Osteoblast (primary cell): ENCODE results near the gene SYNPO. TPM values are rescaled to one million over a fixed set of nuclear protein-coding genes. Genes with fewer than 3 reads are reported as not detected.

Experiments
- DNase-seq: peaks from one replicate; pipeline ENCODE4 v3.0.0; 2011; ENCODE audit warnings: low spot score, mixed read lengths; ENCODE audit not compliant: insufficient read length; ENCODE audit errors: missing footprints
- H2AFZ ChIP-seq: 2 replicates; pipeline ENCODE4 v1.6.0; 2011; ENCODE audit warnings: mild to moderate bottlenecking, low read length
- H3K27ac ChIP-seq: 2 replicates; pipeline ENCODE4 v1.5.1; 2011; ENCODE audit warnings: mild to moderate bottlenecking, low read depth, low read length, moderate library complexity
- H3K27me3 ChIP-seq: 2 replicates; pipeline ENCODE4 v1.6.0; 2012; ENCODE audit warnings: mild to moderate bottlenecking, control low read depth, inconsistent platforms, low read length, moderate library complexity; ENCODE audit not compliant: insufficient read depth
- H3K36me3 ChIP-seq: 2 replicates; pipeline ENCODE4 v1.5.1; 2011; ENCODE audit warnings: mild to moderate bottlenecking, low read length, control low read depth, moderate library complexity; ENCODE audit not compliant: insufficient read depth
- H3K4me1 ChIP-seq: 2 replicates; pipeline ENCODE4 v1.5.1; 2011; ENCODE audit warnings: mild to moderate bottlenecking, low read length, control low read depth, moderate library complexity; ENCODE audit not compliant: insufficient read depth
- H3K4me2 ChIP-seq: 2 replicates; pipeline ENCODE4 v1.6.0; 2011; ENCODE audit warnings: mild to moderate bottlenecking, low read length; ENCODE audit not compliant: insufficient read depth
- H3K4me3 ChIP-seq: fragments of 200-600 bp; sonication (generic); 3 replicates; pipeline ENCODE4 v1.5.1; 2012; ENCODE audit warnings: mild to moderate bottlenecking, low read length, inconsistent platforms; ENCODE audit not compliant: insufficient read depth
- H3K79me2 ChIP-seq: 2 replicates; pipeline ENCODE4 v1.6.0; 2012; ENCODE audit warnings: mild to moderate bottlenecking, low read length, control low read depth, inconsistent platforms; ENCODE audit not compliant: insufficient read depth
- H3K9me3 ChIP-seq: 2 replicates; pipeline ENCODE4 v1.5.1; 2011; ENCODE audit warnings: low read depth, low read length, control low read depth
- H4K20me1 ChIP-seq: 2 replicates; pipeline ENCODE4 v1.6.0; 2012; ENCODE audit warnings: mild to moderate bottlenecking, low read length, control low read depth; ENCODE audit not compliant: insufficient read depth
- total RNA-seq: library from RNA; depleted of rRNA; stranded (reverse); fragments of >200 nt; gene quantifications from 2 replicates; pipeline ENCODE4 v1.2.3, GENCODE V29; 2012
- TF ChIP-seq, protein P1 (sequence below): IDR thresholded peaks from 2 replicates; pipeline ENCODE4 v1.5.1; 2011; ENCODE audit warnings: mild to moderate bottlenecking, low read depth, low read length, moderate library complexity; ENCODE audit errors: extremely low read depth

Gene SYNPO
- total RNA-seq, 1 donor = 4.0 TPM

DNA sequence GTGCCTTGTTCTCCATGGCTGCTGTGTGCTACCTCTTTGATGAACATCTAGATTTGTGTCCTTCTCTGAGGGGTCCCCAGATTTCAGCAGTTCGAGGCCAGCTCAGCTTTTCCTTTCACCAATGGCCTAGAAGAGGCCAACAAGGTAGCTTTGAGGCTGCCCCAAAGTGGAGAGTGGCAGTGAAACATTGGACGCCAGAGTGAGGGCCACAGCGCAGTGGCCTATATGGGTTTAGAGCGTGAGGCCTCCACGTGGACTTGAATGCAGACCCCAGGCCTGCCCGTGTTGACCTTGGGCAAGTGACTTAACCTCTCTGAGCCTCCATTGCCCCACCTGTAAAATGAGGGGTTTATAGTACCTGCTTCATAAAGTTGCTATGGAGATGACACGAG lies 32.4 kb downstream of the SYNPO start:
- Histone ChIP-seq H3K79me2 (no peaks in the 10 kb centered on the region), H3K9me3 (no peaks in the 10 kb centered on the region), H2AFZ (peak overlapping the region; percentile 78), H3K4me1 (peaks cover 27% of the 10 kb centered on the region), H3K27ac (no peak overlapping the region), H3K4me3 (peak overlapping the region; percentile 69), H3K36me3 (no peaks in the 10 kb centered on the region), H4K20me1 (no peaks in the 10 kb centered on the region), H3K4me2 (peak overlapping the region; percentile 88), H3K27me3 (peaks cover 6% of the 10 kb centered on the region)
- no peak for DNase-seq
- TF ChIP-seq, protein P1, sequence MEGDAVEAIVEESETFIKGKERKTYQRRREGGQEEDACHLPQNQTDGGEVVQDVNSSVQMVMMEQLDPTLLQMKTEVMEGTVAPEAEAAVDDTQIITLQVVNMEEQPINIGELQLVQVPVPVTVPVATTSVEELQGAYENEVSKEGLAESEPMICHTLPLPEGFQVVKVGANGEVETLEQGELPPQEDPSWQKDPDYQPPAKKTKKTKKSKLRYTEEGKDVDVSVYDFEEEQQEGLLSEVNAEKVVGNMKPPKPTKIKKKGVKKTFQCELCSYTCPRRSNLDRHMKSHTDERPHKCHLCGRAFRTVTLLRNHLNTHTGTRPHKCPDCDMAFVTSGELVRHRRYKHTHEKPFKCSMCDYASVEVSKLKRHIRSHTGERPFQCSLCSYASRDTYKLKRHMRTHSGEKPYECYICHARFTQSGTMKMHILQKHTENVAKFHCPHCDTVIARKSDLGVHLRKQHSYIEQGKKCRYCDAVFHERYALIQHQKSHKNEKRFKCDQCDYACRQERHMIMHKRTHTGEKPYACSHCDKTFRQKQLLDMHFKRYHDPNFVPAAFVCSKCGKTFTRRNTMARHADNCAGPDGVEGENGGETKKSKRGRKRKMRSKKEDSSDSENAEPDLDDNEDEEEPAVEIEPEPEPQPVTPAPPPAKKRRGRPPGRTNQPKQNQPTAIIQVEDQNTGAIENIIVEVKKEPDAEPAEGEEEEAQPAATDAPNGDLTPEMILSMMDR = no peak

DNA sequence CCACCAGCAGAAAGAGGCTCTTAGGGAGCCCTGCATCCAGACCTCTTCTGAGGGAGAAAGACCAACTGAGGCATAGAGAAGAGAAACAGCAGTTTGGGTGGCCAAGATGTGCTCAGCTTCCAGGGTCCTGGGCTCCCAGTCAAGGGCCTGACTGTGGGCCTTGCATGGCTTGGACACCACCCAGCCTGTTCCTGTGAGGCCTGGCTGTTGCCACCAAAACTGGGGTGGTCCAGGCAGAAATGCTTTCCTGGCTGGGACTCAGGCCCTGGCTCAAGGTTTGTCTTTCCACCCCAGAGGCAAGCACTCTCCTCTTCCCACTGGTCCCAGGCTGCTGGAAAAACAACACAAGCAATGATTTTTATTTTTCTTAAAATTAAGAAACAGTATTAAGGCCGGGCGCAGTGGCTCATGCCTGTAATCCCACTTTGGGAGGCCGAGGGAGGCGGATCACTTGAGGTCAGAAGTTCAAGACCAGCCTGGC lies 33.9 kb downstream of the SYNPO start:
- H3K4me2 ChIP-seq = peak overlapping the region; percentile 64
- H2AFZ ChIP-seq = peak overlapping the region; percentile 90
- H3K79me2 ChIP-seq = no peaks in the 10 kb centered on the region
- no peaks in the 10 kb centered on the region for H4K20me1 ChIP-seq
- peaks cover 6% of the 10 kb centered on the region for H3K27me3 ChIP-seq
- no peaks in the 10 kb centered on the region for H3K36me3 ChIP-seq
- DNase-seq = no peak
- peak overlapping the region; percentile 94 for H3K27ac ChIP-seq
- H3K4me1 ChIP-seq = peaks cover 27% of the 10 kb centered on the region
- H3K9me3 ChIP-seq = no peaks in the 10 kb centered on the region
- H3K4me3 ChIP-seq = peak overlapping the region; percentile 22
- TF ChIP-seq, protein P1 = no peak

DNA sequence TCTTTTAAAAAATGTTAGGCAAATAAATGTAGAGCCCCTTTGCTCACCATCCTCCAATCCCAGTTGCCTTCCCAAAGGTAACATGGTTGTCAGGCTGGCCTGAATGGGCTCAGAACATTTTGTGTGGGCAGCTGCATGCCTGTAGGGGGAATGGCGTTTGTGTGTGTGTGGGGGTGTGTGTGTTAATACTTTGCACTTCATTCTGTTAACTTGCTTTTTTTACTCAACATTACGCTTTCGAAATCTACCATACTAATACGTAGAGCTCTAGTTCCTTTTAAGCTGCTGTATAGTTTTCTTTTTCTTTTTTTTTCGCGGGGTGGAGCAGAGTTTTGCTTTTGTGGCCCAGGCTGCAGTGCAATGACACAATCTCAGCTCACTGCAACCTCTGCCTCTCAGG lies 34.6 kb downstream of the SYNPO start:
- Histone ChIP-seq H3K4me1 (peaks cover 27% of the 10 kb centered on the region), H4K20me1 (no peaks in the 10 kb centered on the region), H3K36me3 (no peaks in the 10 kb centered on the region), H3K4me2 (no peak overlapping the region), H3K9me3 (no peaks in the 10 kb centered on the region), H3K79me2 (no peaks in the 10 kb centered on the region), H3K27me3 (peaks cover 6% of the 10 kb centered on the region), H3K27ac (no peak overlapping the region), H3K4me3 (no peak overlapping the region), H2AFZ (no peak overlapping the region)
- no peak for DNase-seq
- TF ChIP-seq, protein P1 = no peak

DNA sequence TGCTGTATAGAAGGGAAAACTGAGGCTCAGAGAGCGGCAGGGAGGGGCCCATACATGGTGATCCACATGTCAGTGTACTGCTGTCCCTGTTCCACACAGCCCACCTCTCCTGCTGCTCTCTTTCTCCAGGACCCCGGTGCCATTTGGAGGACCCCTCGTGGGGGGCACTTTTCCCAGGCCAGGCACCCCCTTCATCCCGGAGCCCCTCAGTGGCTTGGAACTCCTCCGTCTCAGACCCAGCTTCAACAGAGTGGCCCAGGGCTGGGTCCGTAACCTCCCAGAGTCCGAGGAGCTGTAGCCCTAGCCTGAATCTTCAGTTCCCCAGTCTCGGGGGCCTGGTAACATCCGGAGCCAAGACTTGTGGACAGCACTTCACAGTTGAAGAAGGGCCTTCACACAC lies 36.1 kb downstream of the SYNPO start:
- no peak overlapping the region for H2AFZ ChIP-seq
- no peak overlapping the region for H3K27ac ChIP-seq
- TF ChIP-seq, protein P1 = no peak
- H3K9me3 ChIP-seq = no peaks in the 10 kb centered on the region
- H3K4me1 ChIP-seq = peaks cover 27% of the 10 kb centered on the region
- H3K4me2 ChIP-seq = no peak overlapping the region
- H3K36me3 ChIP-seq = no peaks in the 10 kb centered on the region
- no peaks in the 10 kb centered on the region for H3K27me3 ChIP-seq
- H3K4me3 ChIP-seq = no peak overlapping the region
- H4K20me1 ChIP-seq = no peaks in the 10 kb centered on the region
- DNase-seq = no peak
- H3K79me2 ChIP-seq = no peaks in the 10 kb centered on the region
